Measurements from ENCODE around the gene ZMIZ1. TPM values are rescaled to one million over a fixed set of nuclear protein-coding genes. Genes with fewer than 3 reads are reported as not detected.

The ZMIZ1 gene
- total and polyA plus RNA-seq, 4 donors, result 3.9 to 19.1 (median 9.8) TPM

DNA sequence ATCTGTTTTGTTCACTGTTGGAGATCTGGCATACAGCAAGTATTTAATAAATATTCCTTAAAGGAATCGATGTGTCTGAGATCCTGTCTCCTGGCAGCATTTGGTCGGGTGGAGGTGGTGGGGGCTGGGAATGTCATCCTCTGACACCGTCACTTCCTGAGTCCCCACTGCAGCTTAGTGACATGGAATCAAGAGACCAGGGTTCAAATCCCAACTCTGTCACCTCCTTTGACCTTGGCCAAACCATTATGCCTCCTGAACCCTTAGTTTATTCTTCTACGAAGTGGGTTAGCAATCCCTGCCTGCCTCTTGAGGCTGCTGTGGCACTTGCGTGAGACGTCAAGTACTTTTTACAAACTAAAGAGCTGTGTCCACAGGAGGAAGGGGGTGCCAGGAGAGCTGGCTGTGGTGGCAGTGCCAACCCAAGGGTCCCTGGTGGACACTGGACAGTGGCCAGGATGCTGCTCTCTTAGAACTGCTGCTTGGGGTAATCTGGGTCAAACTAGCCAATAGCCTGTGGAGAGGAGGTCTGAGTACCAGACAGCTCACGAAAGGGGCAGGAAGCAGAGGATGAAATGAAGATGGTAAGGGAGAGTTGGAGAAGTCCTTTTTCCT lies 8.0 kb upstream of the ZMIZ1 start:
- no peak for DNase-seq (ENCODE audit: low spot score)
- Histone ChIP-seq H3K27me3 (ENCODE audit: control insufficient read depth in 4 of 4, insufficient read depth in 4 of 4, low read length in 3 of 4) (no peaks in the 10 kb centered on the region), H3K36me3 (ENCODE audit: control insufficient read depth in 4 of 4, insufficient read depth in 3 of 4, low read depth in 1 of 4, low read length in 3 of 4) (no peaks in the 10 kb centered on the region), H3K27ac (ENCODE audit: low read depth in 1 of 2, low read length in 2 of 2) (peak overlapping the region; percentile 93 to 95), H3K4me3 (ENCODE audit: low read depth in 1 of 3, low read length in 3 of 3) (no peak overlapping the region), H3K9ac (ENCODE audit: low read depth in 1 of 2, low read length in 2 of 2) (no peak overlapping the region), H3K9me3 (ENCODE audit: control insufficient read depth in 4 of 4, low read length in 3 of 4) (no peaks in the 10 kb centered on the region), H3K4me1 (ENCODE audit: control insufficient read depth in 4 of 4, insufficient read depth in 4 of 4, low read length in 3 of 4) (peaks cover 9 to 52% (median 40%) of the 10 kb centered on the region in 4 donors)
- WGBS, result 73% methylated on average over 7 of the region's 7 CpGs
- TF ChIP-seq YY1 (IDR thresholded peaks at IDR 0.05) (no peak), JUND (IDR thresholded peaks at IDR 0.05) (no peak), NR2F2 (IDR thresholded peaks at IDR 0.05) (no peak), GABPA (IDR thresholded peaks at IDR 0.05 in 1 of 2, conservative IDR thresholded peaks at IDR 0.05 in 1 of 2) (no peak), RAD21 (IDR thresholded peaks at IDR 0.05) (no peak), FOXA2 (IDR thresholded peaks at IDR 0.05) (no peak), HNF4A (conservative IDR thresholded peaks at IDR 0.05) (no peak), FOXA1 (IDR thresholded peaks at IDR 0.05) (no peak), SP1 (IDR thresholded peaks at IDR 0.05) (no peak), RXRA (IDR thresholded peaks at IDR 0.05) (no peak), TAF1 (conservative IDR thresholded peaks at IDR 0.05) (no peak), HNF4G (IDR thresholded peaks at IDR 0.05) (no peak), EGR1 (IDR thresholded peaks at IDR 0.05; ENCODE audit: low read depth in 2 of 2) (no peak)
- TF ChIP-seq, protein P1, sequence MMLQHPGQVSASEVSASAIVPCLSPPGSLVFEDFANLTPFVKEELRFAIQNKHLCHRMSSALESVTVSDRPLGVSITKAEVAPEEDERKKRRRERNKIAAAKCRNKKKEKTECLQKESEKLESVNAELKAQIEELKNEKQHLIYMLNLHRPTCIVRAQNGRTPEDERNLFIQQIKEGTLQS (IDR thresholded peaks at IDR 0.05), result no peak
- TF ChIP-seq, protein P2, sequence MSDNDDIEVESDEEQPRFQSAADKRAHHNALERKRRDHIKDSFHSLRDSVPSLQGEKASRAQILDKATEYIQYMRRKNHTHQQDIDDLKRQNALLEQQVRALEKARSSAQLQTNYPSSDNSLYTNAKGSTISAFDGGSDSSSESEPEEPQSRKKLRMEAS (IDR thresholded peaks at IDR 0.05), result no peak
- TF ChIP-seq, protein P3, sequence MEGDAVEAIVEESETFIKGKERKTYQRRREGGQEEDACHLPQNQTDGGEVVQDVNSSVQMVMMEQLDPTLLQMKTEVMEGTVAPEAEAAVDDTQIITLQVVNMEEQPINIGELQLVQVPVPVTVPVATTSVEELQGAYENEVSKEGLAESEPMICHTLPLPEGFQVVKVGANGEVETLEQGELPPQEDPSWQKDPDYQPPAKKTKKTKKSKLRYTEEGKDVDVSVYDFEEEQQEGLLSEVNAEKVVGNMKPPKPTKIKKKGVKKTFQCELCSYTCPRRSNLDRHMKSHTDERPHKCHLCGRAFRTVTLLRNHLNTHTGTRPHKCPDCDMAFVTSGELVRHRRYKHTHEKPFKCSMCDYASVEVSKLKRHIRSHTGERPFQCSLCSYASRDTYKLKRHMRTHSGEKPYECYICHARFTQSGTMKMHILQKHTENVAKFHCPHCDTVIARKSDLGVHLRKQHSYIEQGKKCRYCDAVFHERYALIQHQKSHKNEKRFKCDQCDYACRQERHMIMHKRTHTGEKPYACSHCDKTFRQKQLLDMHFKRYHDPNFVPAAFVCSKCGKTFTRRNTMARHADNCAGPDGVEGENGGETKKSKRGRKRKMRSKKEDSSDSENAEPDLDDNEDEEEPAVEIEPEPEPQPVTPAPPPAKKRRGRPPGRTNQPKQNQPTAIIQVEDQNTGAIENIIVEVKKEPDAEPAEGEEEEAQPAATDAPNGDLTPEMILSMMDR (IDR thresholded peaks at IDR 0.05; ENCODE audit: low read depth, low read length, missing input control), result no peak
- TF ChIP-seq, protein P4, sequence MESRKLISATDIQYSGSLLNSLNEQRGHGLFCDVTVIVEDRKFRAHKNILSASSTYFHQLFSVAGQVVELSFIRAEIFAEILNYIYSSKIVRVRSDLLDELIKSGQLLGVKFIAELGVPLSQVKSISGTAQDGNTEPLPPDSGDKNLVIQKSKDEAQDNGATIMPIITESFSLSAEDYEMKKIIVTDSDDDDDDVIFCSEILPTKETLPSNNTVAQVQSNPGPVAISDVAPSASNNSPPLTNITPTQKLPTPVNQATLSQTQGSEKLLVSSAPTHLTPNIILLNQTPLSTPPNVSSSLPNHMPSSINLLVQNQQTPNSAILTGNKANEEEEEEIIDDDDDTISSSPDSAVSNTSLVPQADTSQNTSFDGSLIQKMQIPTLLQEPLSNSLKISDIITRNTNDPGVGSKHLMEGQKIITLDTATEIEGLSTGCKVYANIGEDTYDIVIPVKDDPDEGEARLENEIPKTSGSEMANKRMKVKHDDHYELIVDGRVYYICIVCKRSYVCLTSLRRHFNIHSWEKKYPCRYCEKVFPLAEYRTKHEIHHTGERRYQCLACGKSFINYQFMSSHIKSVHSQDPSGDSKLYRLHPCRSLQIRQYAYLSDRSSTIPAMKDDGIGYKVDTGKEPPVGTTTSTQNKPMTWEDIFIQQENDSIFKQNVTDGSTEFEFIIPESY (IDR thresholded peaks at IDR 0.05), result no peak
- TF ChIP-seq, protein P5, sequence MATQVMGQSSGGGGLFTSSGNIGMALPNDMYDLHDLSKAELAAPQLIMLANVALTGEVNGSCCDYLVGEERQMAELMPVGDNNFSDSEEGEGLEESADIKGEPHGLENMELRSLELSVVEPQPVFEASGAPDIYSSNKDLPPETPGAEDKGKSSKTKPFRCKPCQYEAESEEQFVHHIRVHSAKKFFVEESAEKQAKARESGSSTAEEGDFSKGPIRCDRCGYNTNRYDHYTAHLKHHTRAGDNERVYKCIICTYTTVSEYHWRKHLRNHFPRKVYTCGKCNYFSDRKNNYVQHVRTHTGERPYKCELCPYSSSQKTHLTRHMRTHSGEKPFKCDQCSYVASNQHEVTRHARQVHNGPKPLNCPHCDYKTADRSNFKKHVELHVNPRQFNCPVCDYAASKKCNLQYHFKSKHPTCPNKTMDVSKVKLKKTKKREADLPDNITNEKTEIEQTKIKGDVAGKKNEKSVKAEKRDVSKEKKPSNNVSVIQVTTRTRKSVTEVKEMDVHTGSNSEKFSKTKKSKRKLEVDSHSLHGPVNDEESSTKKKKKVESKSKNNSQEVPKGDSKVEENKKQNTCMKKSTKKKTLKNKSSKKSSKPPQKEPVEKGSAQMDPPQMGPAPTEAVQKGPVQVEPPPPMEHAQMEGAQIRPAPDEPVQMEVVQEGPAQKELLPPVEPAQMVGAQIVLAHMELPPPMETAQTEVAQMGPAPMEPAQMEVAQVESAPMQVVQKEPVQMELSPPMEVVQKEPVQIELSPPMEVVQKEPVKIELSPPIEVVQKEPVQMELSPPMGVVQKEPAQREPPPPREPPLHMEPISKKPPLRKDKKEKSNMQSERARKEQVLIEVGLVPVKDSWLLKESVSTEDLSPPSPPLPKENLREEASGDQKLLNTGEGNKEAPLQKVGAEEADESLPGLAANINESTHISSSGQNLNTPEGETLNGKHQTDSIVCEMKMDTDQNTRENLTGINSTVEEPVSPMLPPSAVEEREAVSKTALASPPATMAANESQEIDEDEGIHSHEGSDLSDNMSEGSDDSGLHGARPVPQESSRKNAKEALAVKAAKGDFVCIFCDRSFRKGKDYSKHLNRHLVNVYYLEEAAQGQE (IDR thresholded peaks at IDR 0.05), result no peak
